ENCODE results near the gene MED26.

Gene MED26

DNA sequence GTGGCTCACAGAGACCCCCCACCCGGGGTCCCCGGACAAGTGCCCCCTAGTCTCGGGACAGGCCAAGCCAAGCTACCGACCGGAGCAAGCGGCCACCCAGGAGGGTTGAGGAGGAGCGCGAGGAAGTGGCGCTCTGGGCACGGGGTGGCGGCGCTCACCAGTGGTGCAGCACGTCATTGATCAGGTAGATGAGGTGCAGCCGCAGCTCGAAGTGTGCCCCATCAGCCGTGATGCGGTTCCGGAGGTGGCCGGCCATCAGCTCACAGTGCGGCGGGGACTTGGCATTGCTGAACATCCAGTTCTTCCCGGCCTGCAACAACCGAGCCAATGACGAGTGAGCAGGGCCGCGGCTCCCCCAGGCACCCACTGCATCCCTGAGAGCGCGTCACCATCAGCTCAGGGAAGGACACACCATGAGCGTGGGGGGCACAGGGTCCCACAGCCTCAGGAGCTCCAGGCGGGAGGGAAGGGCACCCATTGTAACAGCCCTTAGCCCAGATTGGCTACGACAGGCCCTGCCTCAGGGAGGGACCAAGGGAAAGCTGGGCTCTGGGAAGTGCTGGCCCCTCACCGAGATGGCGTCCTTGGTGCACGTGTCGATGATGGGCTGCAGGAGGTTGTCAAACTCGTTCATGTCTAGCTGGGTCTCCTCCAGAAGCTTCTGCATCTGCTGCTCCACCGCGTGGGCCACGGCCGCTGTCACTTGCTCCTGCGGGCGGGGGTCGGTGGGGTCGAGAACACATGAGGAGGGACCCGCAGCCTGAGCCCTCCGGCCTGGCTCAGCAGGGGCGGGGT, 95.4 kb downstream of the MED26 start:
- DNase-seq = no peak

DNA sequence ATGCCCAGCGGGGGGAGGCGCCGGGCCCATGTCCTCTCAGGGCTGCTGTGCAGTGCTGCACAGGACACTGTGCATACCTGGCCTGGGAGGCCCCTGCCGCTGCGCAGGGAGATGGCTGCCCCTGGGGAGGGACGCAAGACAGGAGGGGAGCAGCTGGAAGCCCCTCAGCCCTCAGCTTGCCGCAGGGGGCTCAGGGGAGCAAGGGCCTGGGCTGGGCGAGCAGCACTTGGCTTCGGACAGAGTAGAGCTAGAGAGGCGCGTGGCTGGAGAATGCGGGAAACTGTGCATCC, 96.7 kb downstream of the MED26 start:
- no peak for DNase-seq

DNA sequence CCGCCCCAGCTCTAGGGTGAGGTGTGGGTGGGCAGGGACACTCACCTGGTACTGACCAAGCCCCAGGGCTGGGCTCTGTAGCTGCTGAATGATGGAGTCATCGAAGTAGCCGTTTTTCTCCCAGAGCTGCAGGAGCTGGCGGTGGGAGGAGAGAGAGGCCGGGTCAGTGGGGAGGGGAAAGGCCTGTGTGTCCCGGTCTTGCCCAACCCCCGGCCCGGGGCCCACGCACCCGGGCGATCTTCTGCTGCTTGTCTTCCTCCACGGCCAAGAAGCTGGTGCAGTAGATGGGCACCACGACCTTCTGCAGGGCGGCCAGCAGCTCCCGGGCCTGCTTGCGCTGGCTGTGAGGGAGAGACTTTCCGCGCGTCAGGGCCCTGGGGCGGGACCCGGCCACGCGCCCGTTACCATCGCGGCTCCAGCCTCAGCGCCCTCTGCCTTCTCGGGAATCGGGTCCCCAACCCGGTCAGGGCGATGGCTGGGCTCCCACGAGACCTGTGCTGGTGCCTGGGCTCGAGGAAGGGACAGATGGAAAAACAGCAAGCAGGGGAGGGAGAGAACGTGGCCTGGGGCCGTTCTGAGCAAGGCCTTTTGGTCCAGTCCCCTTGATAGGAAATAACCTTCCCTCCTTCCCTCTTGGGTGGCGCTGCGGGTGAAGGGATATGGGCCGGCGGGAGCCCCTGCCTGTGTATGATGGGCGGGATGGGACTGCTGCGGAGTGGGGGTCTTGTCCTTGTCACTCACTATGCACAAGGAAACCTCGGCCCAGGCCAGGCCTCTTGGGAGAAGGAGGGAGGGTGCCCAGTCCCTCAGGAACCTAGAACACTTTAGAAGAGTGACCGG, 97.2 kb downstream of the MED26 start:
- no peak for DNase-seq

DNA sequence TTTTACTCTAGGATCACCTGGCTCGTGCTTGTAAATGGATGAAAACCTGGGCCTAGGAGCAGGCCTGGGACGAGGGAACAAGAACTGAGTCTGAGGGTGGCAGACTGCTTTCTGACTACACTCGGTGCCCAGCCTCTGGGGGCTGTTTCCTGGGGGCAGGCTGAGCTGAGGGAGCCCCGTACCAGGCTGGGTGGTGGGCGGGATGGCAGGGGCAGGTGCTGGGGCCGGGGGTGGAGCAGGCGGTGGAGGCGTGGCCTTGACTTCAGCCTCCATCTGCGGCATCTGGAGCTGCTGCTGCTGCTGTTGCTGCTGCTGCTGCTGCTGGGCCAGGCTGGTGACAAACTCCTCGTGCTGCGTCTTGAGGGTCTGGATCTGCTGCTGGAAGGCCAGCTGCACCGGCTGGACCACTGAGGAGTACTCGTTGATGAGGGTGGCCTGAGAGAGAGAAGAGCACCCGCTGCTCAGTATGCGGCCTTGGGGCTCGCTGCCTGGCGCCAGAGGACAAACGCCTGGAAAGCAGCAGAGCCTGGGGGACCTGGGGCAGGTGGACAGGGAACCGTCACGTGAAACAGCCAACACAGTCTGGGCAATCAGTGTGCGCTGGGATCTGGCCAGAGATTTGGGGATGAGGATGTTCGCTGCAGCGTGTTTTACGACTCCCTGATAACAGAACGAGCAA, 98.4 kb downstream of the MED26 start:
- no peak for DNase-seq

DNA sequence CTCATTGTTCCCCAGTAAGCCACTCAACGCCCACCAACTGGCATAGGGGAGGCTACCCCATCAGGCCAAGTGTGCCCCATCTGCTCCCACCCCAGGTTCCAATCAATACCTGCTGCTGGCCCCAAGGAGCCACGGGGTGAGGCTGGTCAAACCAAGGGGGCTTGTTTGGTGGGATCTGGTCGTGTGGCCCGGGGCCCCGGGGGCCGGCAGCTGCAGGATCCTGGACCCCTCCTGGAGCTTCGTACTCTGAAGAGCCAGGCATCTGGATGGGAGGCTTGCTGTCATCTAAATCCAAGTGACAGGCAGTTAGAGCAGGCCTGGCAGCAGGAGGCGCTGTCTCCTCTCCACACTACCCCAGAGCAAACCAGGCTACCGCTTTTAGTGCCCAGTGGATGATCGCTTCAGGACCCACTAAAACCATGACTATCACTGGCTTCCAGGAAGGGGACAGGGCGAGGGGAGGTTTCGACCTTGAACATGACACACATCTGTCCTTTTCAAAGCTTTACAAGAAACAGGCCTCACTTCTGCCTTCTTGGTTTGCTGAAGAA, 100.0 kb downstream of the MED26 start:
- peak; percentile 51 for DNase-seq

DNA sequence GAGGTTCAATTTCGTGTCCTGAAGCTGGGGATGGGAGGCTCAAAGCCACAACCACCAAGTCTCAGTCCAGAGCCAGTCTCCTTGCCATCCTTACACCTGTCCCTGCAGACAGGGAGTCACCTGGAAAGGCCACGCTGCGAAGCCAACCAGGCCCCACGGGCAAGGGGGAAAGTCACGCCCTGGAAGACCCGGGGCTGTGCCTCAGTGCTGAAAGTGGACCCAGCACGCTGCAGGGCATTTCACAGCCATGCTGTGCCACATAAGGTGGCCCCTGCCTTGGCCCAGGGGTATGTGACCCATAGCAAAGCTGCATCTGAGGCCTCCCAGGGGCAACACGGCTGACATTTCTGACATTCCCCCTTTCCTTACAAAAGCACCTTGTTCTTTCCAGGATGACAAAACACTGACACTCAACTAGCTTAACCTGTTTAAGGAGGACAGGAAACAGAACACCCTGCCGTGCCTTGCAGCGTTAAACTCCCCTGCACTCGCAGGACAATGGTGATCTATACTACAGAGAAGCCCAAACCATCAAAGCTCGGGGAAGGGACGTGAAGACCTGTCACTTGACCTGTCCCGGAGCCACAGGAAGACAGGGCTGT, 100.6 kb downstream of the MED26 start:
- DNase-seq = no peak

DNA sequence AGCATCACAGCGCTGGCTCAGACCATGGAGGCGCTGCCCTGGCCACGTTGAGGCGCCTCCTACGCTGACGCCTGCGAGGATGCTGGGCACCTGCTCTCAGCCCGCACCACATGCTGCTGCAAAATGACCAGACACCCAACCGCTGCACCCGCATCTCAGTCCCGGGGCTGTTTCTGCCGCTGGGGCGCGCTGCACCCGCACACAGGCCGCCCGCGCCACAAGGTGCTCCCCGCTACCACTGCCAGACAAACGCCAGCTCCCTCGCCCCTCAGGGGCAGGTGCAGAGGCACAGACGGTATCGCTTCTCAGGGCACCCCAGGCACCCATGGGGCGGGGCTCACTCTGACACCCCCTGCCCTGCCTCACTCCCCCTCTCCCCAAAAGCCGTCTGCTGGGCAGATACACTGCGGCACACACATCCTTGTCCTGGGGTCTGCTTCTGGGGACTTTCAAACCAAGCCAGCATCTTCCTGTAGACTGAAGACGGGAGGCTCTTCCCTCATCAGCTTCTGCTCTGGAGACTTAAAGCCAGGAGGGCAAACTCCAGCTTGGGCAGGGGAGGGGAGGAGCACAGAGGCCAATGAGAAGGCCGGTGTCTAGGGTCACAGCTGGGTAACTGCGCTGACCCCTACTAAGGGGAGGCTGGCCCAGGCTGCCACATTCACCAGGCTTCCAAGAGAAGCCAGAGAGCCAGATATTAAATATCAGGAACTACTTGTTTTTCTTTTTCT, 102.1 kb downstream of the MED26 start:
- DNase-seq = no peak

DNA sequence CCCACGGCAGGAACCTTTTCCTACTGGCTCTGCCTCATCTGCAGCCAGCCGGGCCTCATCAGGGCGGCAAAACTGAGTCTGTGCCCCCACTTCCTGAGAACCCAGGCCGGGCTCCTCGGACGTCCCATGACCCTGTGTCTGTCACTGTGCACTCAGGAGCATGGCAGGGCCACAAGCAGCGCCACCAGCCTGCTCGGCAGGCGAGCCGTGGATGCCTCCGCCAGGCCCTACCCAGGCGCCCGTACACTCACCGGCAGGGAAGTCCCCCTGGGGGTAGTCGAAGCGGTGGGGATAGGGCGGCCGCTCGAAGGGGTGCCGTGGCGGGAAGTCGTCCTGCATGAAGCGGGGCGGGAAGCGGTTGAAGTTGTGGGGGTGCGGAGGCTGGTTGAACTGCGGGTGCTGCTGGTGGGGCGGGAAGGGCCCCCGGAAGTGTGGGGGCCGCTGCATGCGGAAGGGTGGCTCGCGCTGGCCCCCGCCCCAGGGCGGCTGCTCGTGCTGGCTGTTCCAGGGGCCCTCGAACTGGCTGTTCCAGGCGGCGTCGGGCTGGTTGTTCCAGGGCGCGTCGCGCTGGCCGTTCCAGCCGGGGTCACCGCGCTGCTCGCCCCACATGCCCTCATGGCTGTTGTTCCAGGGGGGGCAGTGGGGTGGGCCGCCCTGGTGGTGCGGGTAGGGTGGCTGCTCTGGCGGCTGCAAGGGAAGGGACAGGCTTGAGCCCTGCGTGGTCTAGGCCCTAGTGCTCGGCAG, 102.8 kb downstream of the MED26 start:
- DNase-seq = no peak

All from activated CD4-positive, alpha-beta T cell treated with anti-CD3 and anti-CD28 coated beads, Interleukin-2, amount 50 U/mL, for 1 hour (primary cell).